NB4 (cell line): ENCODE results near the gene BPIFB3.

Experiments
- CTCF ChIP-seq: IDR thresholded peaks from one replicate; pipeline ENCODE4 v1.5.1; 2012; ENCODE audit warnings: low read depth, low read length
- POLR2A ChIP-seq: IDR thresholded peaks from 2 replicates; pipeline ENCODE4 v1.6.1; 2011; ENCODE audit warnings: mild to moderate bottlenecking; ENCODE audit not compliant: insufficient read length; ENCODE audit errors: extremely low read depth

- no peak for TF ChIP-seq CTCF
- TF ChIP-seq POLR2A = no peak
Observed at GRCh38 chr20:33017542-33017941, 36.2 kb upstream of the BPIFB3 start.
